PFSK-1 (cell line): ENCODE data around the gene AFDN.

Experiments
- FOXP2 ChIP-seq: optimal IDR thresholded peaks from 2 replicates; pipeline ENCODE3; 2011; ENCODE audit warnings: borderline replicate concordance, control low read depth, inconsistent platforms; ENCODE audit not compliant: insufficient read depth; ENCODE audit errors: extremely low read length, extremely low read depth
- POLR2AphosphoS5 ChIP-seq: IDR thresholded peaks from 2 replicates; pipeline ENCODE4 v1.6.1; 2012; ENCODE audit warnings: low read depth, mild to moderate bottlenecking, control low read depth, low read length, moderate library complexity
- SIN3A ChIP-seq: IDR thresholded peaks from 2 replicates; pipeline ENCODE4 v1.6.1; 2012; ENCODE audit warnings: mild to moderate bottlenecking, low read length, moderate library complexity, borderline replicate concordance; ENCODE audit not compliant: insufficient read depth
- TAF1 ChIP-seq: IDR thresholded peaks from 2 replicates; pipeline ENCODE4 v1.6.1; 2012; ENCODE audit warnings: low read length, control low read depth, borderline replicate concordance; ENCODE audit not compliant: insufficient read depth
- TF ChIP-seq, protein P1 (sequence below), 2 experiments: IDR thresholded peaks; 2 replicates each; pipeline versions ENCODE4 v1.6.1 to v1.8.0; 2011 to 2012; ENCODE audit warnings: low read depth in 2 of 2, low read length in 2 of 2, control low read depth in 1 of 2, inconsistent platforms in 1 of 2, mild to moderate bottlenecking in 1 of 2, moderate library complexity in 1 of 2; ENCODE audit not compliant: insufficient read depth in 1 of 2

The AFDN gene

DNA sequence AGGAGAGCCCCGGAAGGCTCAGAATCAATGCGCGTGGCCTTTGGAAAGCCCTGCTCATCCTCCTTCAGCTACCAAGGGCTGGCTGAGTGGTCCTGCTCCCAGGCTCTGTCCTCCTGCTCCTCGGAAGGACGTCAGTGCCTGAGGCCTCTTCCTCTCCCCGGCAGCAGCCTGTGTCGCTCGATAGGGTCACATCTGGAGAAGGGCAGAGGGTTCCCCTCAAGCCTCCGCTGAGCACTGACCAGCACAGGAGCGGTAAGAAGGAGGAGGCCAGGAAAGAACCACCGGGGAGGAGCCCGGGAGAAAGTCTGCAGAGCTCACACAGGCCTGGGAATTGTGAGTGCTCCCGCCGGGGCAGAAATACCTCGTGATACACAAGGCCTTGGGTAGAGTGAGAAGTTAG, 192.0 kb downstream of the AFDN start:
- TF ChIP-seq SIN3A (no peak), TAF1 (no peak), POLR2AphosphoS5 (no peak), FOXP2 (no peak)
- TF ChIP-seq, protein P1, sequence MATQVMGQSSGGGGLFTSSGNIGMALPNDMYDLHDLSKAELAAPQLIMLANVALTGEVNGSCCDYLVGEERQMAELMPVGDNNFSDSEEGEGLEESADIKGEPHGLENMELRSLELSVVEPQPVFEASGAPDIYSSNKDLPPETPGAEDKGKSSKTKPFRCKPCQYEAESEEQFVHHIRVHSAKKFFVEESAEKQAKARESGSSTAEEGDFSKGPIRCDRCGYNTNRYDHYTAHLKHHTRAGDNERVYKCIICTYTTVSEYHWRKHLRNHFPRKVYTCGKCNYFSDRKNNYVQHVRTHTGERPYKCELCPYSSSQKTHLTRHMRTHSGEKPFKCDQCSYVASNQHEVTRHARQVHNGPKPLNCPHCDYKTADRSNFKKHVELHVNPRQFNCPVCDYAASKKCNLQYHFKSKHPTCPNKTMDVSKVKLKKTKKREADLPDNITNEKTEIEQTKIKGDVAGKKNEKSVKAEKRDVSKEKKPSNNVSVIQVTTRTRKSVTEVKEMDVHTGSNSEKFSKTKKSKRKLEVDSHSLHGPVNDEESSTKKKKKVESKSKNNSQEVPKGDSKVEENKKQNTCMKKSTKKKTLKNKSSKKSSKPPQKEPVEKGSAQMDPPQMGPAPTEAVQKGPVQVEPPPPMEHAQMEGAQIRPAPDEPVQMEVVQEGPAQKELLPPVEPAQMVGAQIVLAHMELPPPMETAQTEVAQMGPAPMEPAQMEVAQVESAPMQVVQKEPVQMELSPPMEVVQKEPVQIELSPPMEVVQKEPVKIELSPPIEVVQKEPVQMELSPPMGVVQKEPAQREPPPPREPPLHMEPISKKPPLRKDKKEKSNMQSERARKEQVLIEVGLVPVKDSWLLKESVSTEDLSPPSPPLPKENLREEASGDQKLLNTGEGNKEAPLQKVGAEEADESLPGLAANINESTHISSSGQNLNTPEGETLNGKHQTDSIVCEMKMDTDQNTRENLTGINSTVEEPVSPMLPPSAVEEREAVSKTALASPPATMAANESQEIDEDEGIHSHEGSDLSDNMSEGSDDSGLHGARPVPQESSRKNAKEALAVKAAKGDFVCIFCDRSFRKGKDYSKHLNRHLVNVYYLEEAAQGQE (IDR thresholded peaks at IDR 0.05; ENCODE audit: insufficient read depth in 1 of 2, low read depth in 2 of 2, low read length in 2 of 2) = no peak

DNA sequence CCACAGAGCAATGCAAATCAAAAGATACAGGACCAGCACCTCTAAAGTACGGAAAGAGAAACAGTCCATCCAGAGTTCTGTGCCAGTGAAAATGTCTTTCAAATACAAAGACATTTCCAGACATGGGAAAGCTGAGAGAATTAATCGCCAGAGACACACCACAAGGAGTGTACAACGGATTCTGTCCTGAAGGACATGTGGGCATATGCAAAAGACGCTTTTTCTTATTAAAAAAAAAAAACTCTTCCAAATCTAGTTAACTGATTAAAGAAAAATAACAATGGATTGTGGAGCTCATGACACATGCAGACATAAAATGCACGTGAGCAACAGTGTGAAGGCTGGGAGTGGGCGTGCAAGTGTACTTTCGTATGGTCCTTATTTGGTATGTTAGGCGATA, 193.5 kb downstream of the AFDN start:
- TF ChIP-seq, protein P1 (IDR thresholded peaks at IDR 0.05; ENCODE audit: insufficient read depth in 1 of 2, low read depth in 2 of 2, low read length in 2 of 2) = no peak
- TF ChIP-seq SIN3A (no peak), TAF1 (no peak), FOXP2 (no peak), POLR2AphosphoS5 (no peak)

DNA sequence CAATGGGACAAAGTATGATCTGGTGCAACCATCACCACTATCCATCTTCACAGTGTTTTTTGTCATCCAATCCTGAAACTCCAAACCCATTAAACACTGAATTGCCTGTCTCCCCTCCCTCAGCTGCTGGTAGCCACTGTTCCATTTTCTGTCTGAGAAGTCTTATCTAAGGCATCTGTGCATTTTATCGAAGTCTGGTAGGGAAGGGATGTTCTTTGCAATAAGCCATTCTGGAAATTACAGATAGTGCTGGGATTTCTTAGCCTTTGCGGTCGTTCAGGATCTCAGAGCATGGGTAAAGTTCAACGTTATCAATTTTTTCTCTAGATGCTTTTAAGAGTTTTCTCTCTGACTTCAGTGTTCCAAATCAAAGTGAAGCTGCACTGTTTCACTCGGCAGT, 194.9 kb downstream of the AFDN start:
- no peak for TF ChIP-seq FOXP2
- TF ChIP-seq TAF1 = no peak
- TF ChIP-seq POLR2AphosphoS5 = no peak
- TF ChIP-seq, protein P1 (IDR thresholded peaks at IDR 0.05; ENCODE audit: insufficient read depth in 1 of 2, low read depth in 2 of 2, low read length in 2 of 2) = no peak
- TF ChIP-seq SIN3A = no peak
